ENCODE data around the gene SEMA5B. TPM values are rescaled to one million over a fixed set of nuclear protein-coding genes. Genes with fewer than 3 reads are reported as not detected.

Gene SEMA5B
- polyA plus RNA-seq, 1 donor (not counting 4 experiments of a cell fraction or from before 2014, with no cell fraction given), result 0.04 TPM

DNA sequence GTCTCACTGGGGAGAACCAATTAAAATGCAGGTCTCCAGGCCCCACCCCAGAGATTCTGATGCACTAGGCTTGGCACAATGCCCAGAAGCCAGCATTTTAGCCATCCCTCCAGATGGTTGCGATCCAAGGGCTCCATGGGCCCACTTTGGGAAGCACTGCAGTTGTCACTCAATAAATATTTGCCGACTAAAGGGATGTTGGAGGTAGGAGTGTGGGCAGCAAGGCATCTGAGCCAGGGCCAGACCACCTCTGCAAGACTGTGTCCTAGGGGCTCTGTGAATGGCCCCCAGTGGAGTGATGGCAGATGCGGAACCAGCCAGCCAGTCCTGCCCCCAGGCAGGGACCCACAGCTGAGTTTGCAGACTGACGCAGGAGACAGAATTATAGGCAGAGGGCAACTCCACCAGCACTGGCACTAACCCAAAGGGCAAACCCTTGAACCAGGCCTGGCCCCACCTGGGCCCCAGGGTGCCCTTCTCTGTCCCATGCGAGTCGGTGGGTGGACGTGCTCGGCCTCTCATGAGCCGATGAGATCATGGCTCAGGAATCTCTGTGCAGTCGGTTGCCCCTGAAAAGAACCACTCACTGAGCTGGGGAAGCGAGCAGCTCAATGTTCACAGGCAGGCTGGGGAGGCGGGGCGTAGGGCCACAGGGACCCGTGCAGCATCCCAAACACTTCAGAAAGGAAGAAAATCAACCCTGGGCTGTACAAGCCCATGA is 49.7 kb downstream of the SEMA5B start:
- Histone ChIP-seq H3K4me3 (ENCODE audit: control insufficient read depth in 2 of 3, extremely low read depth in 1 of 3, insufficient read depth in 2 of 3, low read depth in 1 of 3, low read length in 3 of 3) (no peak overlapping the region), H3K36me3 (ENCODE audit: control insufficient read depth in 2 of 2, extremely low read depth in 1 of 2, insufficient read depth in 2 of 2, low read length in 2 of 2) (no peaks in the 10 kb centered on the region), H4K20me1 (ENCODE audit: control insufficient read depth, extremely low read depth, insufficient read depth, low read length) (no peaks in the 10 kb centered on the region), H3K9me1 (ENCODE audit: control insufficient read depth, extremely low read depth, insufficient read depth, low read length) (no peaks in the 10 kb centered on the region), H3K79me2 (ENCODE audit: control insufficient read depth, insufficient read depth, low read length) (no peaks in the 10 kb centered on the region), H3K27me3 (ENCODE audit: control insufficient read depth, extremely low read depth, insufficient read depth, low read length) (peaks cover 28% of the 10 kb centered on the region), H3K9me3 (ENCODE audit: control insufficient read depth, low read depth, low read length) (no peaks in the 10 kb centered on the region), H3K4me2 (ENCODE audit: control insufficient read depth, extremely low read depth, insufficient read depth, low read depth, low read length) (no peak overlapping the region), H2AFZ (ENCODE audit: control insufficient read depth, low read length) (no peak overlapping the region), H3K4me1 (ENCODE audit: control insufficient read depth, extremely low read depth, insufficient read depth, low read length) (peaks cover 12% of the 10 kb centered on the region), H3K9ac (ENCODE audit: control insufficient read depth, extremely low read depth, insufficient read depth, low read length) (no peak overlapping the region), H3K27ac (ENCODE audit: control insufficient read depth, insufficient read depth, low read length) (no peak overlapping the region)
- no peak for DNase-seq (ENCODE audit: low read depth, low spot score)
- FAIRE-seq, result no peak
- dilution Hi-C loops (cut with MboI; ENCODE audit: extremely low pct_ligation_motif_present, low sequenced_read_pairs), result no loop called here
- TF ChIP-seq EZH2 (IDR thresholded peaks at IDR 0.05; ENCODE audit: low read length), result no peak
- TF ChIP-seq, protein P1, sequence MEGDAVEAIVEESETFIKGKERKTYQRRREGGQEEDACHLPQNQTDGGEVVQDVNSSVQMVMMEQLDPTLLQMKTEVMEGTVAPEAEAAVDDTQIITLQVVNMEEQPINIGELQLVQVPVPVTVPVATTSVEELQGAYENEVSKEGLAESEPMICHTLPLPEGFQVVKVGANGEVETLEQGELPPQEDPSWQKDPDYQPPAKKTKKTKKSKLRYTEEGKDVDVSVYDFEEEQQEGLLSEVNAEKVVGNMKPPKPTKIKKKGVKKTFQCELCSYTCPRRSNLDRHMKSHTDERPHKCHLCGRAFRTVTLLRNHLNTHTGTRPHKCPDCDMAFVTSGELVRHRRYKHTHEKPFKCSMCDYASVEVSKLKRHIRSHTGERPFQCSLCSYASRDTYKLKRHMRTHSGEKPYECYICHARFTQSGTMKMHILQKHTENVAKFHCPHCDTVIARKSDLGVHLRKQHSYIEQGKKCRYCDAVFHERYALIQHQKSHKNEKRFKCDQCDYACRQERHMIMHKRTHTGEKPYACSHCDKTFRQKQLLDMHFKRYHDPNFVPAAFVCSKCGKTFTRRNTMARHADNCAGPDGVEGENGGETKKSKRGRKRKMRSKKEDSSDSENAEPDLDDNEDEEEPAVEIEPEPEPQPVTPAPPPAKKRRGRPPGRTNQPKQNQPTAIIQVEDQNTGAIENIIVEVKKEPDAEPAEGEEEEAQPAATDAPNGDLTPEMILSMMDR (optimal IDR thresholded peaks at IDR 0.05 in 1 of 3, IDR thresholded peaks at IDR 0.05 in 1 of 3, conservative IDR thresholded peaks at IDR 0.05 in 1 of 3; ENCODE audit: extremely low read depth in 1 of 3, insufficient read depth in 2 of 3, low read length in 3 of 3), result no peak

DNA sequence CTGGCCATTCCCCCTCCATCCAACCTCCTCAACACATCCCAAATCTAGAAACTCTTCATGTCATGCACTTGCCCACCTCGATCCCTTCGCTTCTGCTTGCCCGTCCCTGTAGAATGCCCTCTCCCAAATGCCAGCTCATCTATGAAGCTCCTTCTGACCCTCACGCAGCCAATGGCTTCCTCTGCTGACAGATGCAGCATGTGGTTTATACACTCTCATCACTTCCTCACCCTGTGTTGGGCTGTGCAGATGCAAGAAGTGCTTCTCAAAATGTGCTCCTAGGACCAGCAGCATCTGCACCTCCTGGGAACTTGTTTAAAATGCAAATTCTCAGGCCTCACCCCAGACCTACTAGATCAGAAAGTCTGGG is 51.7 kb downstream of the SEMA5B start:
- Histone ChIP-seq H3K9me3 (ENCODE audit: control insufficient read depth, low read depth, low read length) (no peaks in the 10 kb centered on the region), H3K4me1 (ENCODE audit: control insufficient read depth, extremely low read depth, insufficient read depth, low read length) (peaks cover 12% of the 10 kb centered on the region), H3K4me3 (ENCODE audit: control insufficient read depth in 2 of 3, extremely low read depth in 1 of 3, insufficient read depth in 2 of 3, low read depth in 1 of 3, low read length in 3 of 3) (no peak overlapping the region), H2AFZ (ENCODE audit: control insufficient read depth, low read length) (no peak overlapping the region), H3K79me2 (ENCODE audit: control insufficient read depth, insufficient read depth, low read length) (no peaks in the 10 kb centered on the region), H3K9ac (ENCODE audit: control insufficient read depth, extremely low read depth, insufficient read depth, low read length) (no peak overlapping the region), H4K20me1 (ENCODE audit: control insufficient read depth, extremely low read depth, insufficient read depth, low read length) (no peaks in the 10 kb centered on the region), H3K27me3 (ENCODE audit: control insufficient read depth, extremely low read depth, insufficient read depth, low read length) (peaks cover 37% of the 10 kb centered on the region), H3K9me1 (ENCODE audit: control insufficient read depth, extremely low read depth, insufficient read depth, low read length) (no peaks in the 10 kb centered on the region), H3K27ac (ENCODE audit: control insufficient read depth, insufficient read depth, low read length) (no peak overlapping the region), H3K36me3 (ENCODE audit: control insufficient read depth in 2 of 2, extremely low read depth in 1 of 2, insufficient read depth in 2 of 2, low read length in 2 of 2) (no peaks in the 10 kb centered on the region), H3K4me2 (ENCODE audit: control insufficient read depth, extremely low read depth, insufficient read depth, low read depth, low read length) (no peak overlapping the region)
- TF ChIP-seq, protein P1 (optimal IDR thresholded peaks at IDR 0.05 in 1 of 3, IDR thresholded peaks at IDR 0.05 in 1 of 3, conservative IDR thresholded peaks at IDR 0.05 in 1 of 3; ENCODE audit: extremely low read depth in 1 of 3, insufficient read depth in 2 of 3, low read length in 3 of 3), result no peak
- TF ChIP-seq EZH2 (IDR thresholded peaks at IDR 0.05; ENCODE audit: low read length), result no peak
- no peak for DNase-seq (ENCODE audit: low read depth, low spot score)
- dilution Hi-C loops (cut with MboI; ENCODE audit: extremely low pct_ligation_motif_present, low sequenced_read_pairs), result no loop called here
- FAIRE-seq, result no peak
